ENCODE measurements around the gene UBN1. TPM values are rescaled to one million over a fixed set of nuclear protein-coding genes. Genes with fewer than 3 reads are reported as not detected.

The UBN1 gene
- total and polyA plus RNA-seq, 2 donors (not counting 3 experiments of a cell fraction or from before 2014, with no cell fraction given), result 26.0 to 44.8 TPM

- H3K4me1 ChIP-seq (ENCODE audit: control insufficient read depth, extremely low read depth, insufficient read depth, low read length), result no peaks in the 10 kb centered on the region
- no peak for FAIRE-seq
- peaks cover 40% of the 10 kb centered on the region for H3K79me2 ChIP-seq (ENCODE audit: control insufficient read depth, insufficient read depth, low read length)
Measured at GRCh38 chr16:4870138-4870671, 22.9 kb downstream of the UBN1 start.

More at GRCh38 chr16:4870138-4870671, 22.9 kb downstream of the UBN1 start:
- DNase-seq (ENCODE audit: low read depth, low spot score), result no peak
- Histone ChIP-seq H3K4me3 (replicated peaks in 1 of 3; ENCODE audit: insufficient read depth in 1 of 3, low read depth in 1 of 3, low read length in 3 of 3) (no peak overlapping the region), H3K9me3 (replicated peaks; ENCODE audit: control insufficient read depth, insufficient read depth, low read length) (no peaks in the 10 kb centered on the region), H3K9me1 (replicated peaks; ENCODE audit: control insufficient read depth, extremely low read depth, insufficient read depth, low read length) (no peaks in the 10 kb centered on the region), H3K9ac (replicated peaks; ENCODE audit: extremely low read depth, insufficient read depth, low read length) (no peak overlapping the region), H3K27me3 (ENCODE audit: control insufficient read depth in 2 of 2, insufficient read depth in 2 of 2, low read length in 2 of 2) (no peaks in the 10 kb centered on the region), H3K36me3 (ENCODE audit: control insufficient read depth in 2 of 2, extremely low read depth in 1 of 2, insufficient read depth in 2 of 2, low read length in 2 of 2) (peaks cover 19 to 39% of the 10 kb centered on the region in 2 experiments), H3K4me2 (ENCODE audit: insufficient read depth, low read length) (no peak overlapping the region), H4K20me1 (replicated peaks; ENCODE audit: control insufficient read depth, extremely low read depth, insufficient read depth, low read length) (no peaks in the 10 kb centered on the region), H3K27ac (ENCODE audit: insufficient read depth, low read depth, low read length) (no peak overlapping the region), H2AFZ (ENCODE audit: low read depth, low read length) (no peak overlapping the region)
- POLR2A ChIA-PET, result no interaction called here
- BruUV-seq (replicated peaks), result no TSS peak
- intact Hi-C loops (cut with micrococcal nuclease) (no loop called here), dilution Hi-C loops (cut with MboI; ENCODE audit: extremely low pct_ligation_motif_present, low sequenced_read_pairs) (no loop called here)
- CTCF ChIA-PET, result no interaction called here
- TF ChIP-seq JUN (IDR thresholded peaks at IDR 0.05; ENCODE audit: borderline replicate concordance, insufficient read depth, insufficient read length, low read depth) (no peak), MYC (IDR thresholded peaks at IDR 0.05; ENCODE audit: low read depth, low read length) (no peak), POLR2AphosphoS5 (IDR thresholded peaks at IDR 0.05; ENCODE audit: insufficient read depth, low read depth, low read length) (no peak), FOS (IDR thresholded peaks at IDR 0.05; ENCODE audit: borderline replicate concordance, insufficient read depth, low read length) (no peak), GATA2 (IDR thresholded peaks at IDR 0.05; ENCODE audit: insufficient read depth, insufficient read length, low read depth, low read length) (no peak), POLR2A (IDR thresholded peaks at IDR 0.05; ENCODE audit: low read depth, low read length) (no peak), EZH2 (IDR thresholded peaks at IDR 0.05; ENCODE audit: borderline replicate concordance, low read depth, low read length, severe bottlenecking) (no peak)
- TF ChIP-seq, protein P1, sequence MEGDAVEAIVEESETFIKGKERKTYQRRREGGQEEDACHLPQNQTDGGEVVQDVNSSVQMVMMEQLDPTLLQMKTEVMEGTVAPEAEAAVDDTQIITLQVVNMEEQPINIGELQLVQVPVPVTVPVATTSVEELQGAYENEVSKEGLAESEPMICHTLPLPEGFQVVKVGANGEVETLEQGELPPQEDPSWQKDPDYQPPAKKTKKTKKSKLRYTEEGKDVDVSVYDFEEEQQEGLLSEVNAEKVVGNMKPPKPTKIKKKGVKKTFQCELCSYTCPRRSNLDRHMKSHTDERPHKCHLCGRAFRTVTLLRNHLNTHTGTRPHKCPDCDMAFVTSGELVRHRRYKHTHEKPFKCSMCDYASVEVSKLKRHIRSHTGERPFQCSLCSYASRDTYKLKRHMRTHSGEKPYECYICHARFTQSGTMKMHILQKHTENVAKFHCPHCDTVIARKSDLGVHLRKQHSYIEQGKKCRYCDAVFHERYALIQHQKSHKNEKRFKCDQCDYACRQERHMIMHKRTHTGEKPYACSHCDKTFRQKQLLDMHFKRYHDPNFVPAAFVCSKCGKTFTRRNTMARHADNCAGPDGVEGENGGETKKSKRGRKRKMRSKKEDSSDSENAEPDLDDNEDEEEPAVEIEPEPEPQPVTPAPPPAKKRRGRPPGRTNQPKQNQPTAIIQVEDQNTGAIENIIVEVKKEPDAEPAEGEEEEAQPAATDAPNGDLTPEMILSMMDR (IDR thresholded peaks at IDR 0.05; ENCODE audit: extremely low read depth in 1 of 2, insufficient read depth in 1 of 2, low read depth in 1 of 2, low read length in 2 of 2), result no peak
- TF ChIP-seq, protein P2, sequence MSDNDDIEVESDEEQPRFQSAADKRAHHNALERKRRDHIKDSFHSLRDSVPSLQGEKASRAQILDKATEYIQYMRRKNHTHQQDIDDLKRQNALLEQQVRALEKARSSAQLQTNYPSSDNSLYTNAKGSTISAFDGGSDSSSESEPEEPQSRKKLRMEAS (IDR thresholded peaks at IDR 0.05; ENCODE audit: insufficient read depth, insufficient read length), result no peak

Measured in endothelial cell of umbilical vein (primary cell).